ENCODE measurements around the gene MAMSTR. TPM values are rescaled to one million over a fixed set of nuclear protein-coding genes. Genes with fewer than 3 reads are reported as not detected.
"Not testable (repeated sequence)": the region's sequence is repeated elsewhere in the genome, so short reads cannot be mapped to it uniquely, and the experiment has no call there.

The MAMSTR gene
- total RNA-seq, 4 donors from 2014 or later: 0.99 to 2.9 (median 1.8) TPM

GRCh38 chr19:48722196-48722708 is 2.7 kb upstream of the MAMSTR start:
- peaks cover 40 to 51% (median 47%) of the 10 kb centered on the region in 4 donors for H3K4me1 ChIP-seq
- WGBS: 75% methylated on average over 8 of the region's 11 CpGs
- DNase-seq (ENCODE audit: extremely low spot score): no peak
- H3K27ac ChIP-seq (replicated peaks in 1 of 4): no peak overlapping the region
- H3K4me3 ChIP-seq: no peak overlapping the region
- no peaks in the 10 kb centered on the region for H3K27me3 ChIP-seq
- no peaks in the 10 kb centered on the region for H3K9me3 ChIP-seq
- peaks cover 0 to 45% (median 7%) of the 10 kb centered on the region in 4 donors for H3K36me3 ChIP-seq
- TF ChIP-seq POLR2A (IDR thresholded peaks at IDR 0.05; ENCODE audit: low read depth) (no peak), EP300 (IDR thresholded peaks at IDR 0.05) (no peak), POLR2AphosphoS5 (IDR thresholded peaks at IDR 0.05) (no peak)
- TF ChIP-seq, protein P1, sequence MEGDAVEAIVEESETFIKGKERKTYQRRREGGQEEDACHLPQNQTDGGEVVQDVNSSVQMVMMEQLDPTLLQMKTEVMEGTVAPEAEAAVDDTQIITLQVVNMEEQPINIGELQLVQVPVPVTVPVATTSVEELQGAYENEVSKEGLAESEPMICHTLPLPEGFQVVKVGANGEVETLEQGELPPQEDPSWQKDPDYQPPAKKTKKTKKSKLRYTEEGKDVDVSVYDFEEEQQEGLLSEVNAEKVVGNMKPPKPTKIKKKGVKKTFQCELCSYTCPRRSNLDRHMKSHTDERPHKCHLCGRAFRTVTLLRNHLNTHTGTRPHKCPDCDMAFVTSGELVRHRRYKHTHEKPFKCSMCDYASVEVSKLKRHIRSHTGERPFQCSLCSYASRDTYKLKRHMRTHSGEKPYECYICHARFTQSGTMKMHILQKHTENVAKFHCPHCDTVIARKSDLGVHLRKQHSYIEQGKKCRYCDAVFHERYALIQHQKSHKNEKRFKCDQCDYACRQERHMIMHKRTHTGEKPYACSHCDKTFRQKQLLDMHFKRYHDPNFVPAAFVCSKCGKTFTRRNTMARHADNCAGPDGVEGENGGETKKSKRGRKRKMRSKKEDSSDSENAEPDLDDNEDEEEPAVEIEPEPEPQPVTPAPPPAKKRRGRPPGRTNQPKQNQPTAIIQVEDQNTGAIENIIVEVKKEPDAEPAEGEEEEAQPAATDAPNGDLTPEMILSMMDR (IDR thresholded peaks at IDR 0.05): no peak
- intact Hi-C loops (cut with DNase I): no loop called here

DNA sequence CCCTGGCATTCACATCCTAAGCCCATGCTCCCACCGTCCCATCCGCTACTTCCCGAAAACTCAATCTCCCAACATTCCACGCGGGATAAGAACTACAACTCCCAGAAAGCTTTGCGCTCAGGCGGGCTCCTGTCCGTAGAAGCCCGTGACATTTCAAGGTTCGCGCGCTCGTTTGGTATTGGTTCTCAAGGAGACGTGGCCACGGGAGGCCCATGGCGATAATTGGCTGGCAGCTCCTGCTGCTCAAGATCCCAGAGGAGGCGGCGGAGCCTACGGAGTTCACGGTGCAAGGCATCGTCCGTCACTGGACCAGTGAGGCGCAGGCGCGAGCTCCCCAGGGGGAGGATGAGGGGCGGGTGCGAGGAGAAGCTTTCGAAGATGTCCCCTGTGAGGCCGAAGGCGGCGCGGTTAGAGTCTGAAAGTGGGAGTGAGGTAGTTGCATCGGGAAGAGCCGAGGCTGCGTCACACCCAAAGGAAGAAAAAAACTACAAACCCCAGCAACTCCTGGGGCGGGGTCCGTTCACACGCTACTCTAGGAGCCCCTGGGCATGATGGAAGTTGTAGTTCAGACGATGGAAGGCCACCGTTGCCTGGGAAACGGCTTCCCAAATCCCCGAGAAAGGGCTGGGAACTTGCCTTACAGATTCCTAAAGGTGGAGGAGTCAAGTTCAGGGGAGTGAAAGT is 1.2 kb upstream of the MAMSTR start:
- Histone ChIP-seq H3K4me1 (peaks cover 51 to 66% (median 62%) of the 10 kb centered on the region in 4 donors), H3K9me3 (no peaks in the 10 kb centered on the region), H3K27me3 (no peaks in the 10 kb centered on the region), H3K4me3 (peak overlapping the region; percentile 57 to 65 (median 60)), H3K27ac (replicated peaks in 1 of 4) (peak overlapping the region; percentile 87 to 94 (median 88)), H3K36me3 (peaks cover 0 to 31% (median 7%) of the 10 kb centered on the region in 4 donors)
- intact Hi-C loops (cut with DNase I): no loop called here
- peak; percentile 100 for DNase-seq (ENCODE audit: extremely low spot score)
- WGBS: 10% methylated on average over 31 of the region's 42 CpGs
- TF ChIP-seq POLR2A (IDR thresholded peaks at IDR 0.05; ENCODE audit: low read depth) (no peak), EP300 (IDR thresholded peaks at IDR 0.05) (no peak), POLR2AphosphoS5 (IDR thresholded peaks at IDR 0.05) (peak; percentile 58 to 83)

DNA sequence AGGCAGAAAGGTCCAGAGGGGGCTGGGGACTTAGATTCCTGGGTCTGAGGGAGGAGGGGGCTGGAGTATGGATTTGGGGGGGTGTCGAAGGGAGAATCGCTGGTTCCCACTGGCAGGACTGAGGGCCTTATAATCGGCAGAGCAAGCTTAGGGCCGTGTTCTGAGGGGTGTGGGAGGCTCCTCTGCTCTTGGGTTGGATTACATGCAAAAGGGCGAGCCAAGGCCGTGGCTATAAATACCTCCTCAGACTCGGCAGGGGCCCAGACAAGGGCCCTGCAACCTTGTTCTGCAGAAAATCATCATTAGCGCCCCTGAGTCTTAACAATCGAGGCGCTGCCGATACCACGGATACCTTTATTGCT is 707 bp upstream of the MAMSTR start:
- no peaks in the 10 kb centered on the region for H3K9me3 ChIP-seq
- WGBS: 18% methylated on average over 11 of the region's 12 CpGs
- H3K36me3 ChIP-seq: peaks cover 0 to 31% (median 7%) of the 10 kb centered on the region in 4 donors
- no peak for TF ChIP-seq POLR2A (IDR thresholded peaks at IDR 0.05; ENCODE audit: low read depth)
- TF ChIP-seq EP300 (IDR thresholded peaks at IDR 0.05): no peak
- TF ChIP-seq POLR2AphosphoS5 (IDR thresholded peaks at IDR 0.05): no peak
- TF ChIP-seq, protein P1 (IDR thresholded peaks at IDR 0.05): no peak
- peaks cover 55 to 69% (median 66%) of the 10 kb centered on the region in 4 donors for H3K4me1 ChIP-seq
- H3K27me3 ChIP-seq: no peaks in the 10 kb centered on the region
- peak overlapping the region; percentile 57 to 65 (median 60) for H3K4me3 ChIP-seq
- DNase-seq (ENCODE audit: extremely low spot score): no peak
- H3K27ac ChIP-seq (replicated peaks in 1 of 4): peak overlapping the region; percentile 87 to 94 (median 88)
- intact Hi-C loops (cut with DNase I): no loop called here

DNA sequence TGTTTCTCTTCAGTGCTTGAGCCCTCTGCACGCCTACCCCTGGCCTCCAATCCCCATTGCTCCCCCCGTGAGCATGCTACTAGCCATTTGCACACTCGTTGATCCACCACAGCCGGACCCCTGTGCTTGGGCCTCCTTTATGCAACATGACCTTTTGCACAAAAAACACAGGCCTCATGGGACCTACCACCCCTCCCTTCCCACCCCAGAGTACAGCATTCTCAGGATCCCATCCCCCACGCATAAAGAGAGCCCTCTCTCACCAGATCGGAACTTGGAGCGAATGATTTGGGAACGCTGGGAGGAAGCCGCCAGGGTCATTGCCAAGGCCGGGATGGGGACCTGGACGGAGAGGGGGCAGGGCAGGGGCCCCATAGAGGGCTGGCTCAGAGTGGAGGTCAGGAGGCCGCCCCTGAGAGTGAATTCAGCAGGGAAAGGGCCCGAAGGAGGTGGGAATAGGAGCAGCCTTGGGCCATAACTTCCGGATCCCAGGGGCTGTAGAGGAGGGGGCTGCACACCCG is 754 bp downstream of the MAMSTR start:
- no peak for TF ChIP-seq POLR2A (IDR thresholded peaks at IDR 0.05; ENCODE audit: low read depth)
- TF ChIP-seq, protein P1 (IDR thresholded peaks at IDR 0.05): no peak
- no peak for TF ChIP-seq EP300 (IDR thresholded peaks at IDR 0.05)
- no peak for TF ChIP-seq POLR2AphosphoS5 (IDR thresholded peaks at IDR 0.05)
- Histone ChIP-seq H3K9me3 (no peaks in the 10 kb centered on the region), H3K36me3 (peaks cover 0 to 25% (median 5%) of the 10 kb centered on the region in 4 donors), H3K27ac (replicated peaks in 1 of 4) (peak overlapping the region; percentile 87 to 94 (median 88)), H3K4me3 (no peak overlapping the region), H3K4me1 (peaks cover 52 to 64% (median 63%) of the 10 kb centered on the region in 4 donors), H3K27me3 (no peaks in the 10 kb centered on the region)
- WGBS: 54% methylated on average over 14 of the region's 15 CpGs
- intact Hi-C loops (cut with DNase I): no loop called here
- DNase-seq (ENCODE audit: extremely low spot score): no peak

DNA sequence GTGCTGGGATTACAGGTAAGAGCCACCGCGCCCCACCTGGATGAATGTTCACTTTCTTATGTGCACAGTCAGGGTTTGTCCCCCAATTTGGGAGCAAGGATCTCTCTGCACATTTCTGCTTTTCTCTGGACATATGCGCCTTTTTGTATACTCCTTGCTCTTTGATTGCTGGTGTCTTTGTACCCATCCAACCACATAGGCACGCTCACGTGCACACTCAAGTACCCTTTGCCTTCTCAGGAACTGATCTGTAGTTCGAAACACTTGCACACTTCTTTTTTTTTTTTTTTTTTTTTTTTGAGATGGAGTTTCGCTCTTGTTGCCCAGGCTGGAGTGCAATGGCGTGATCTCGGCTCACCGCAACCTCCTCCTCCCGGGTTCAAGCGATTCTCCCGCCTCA is 1.4 kb downstream of the MAMSTR start:
- H3K4me1 ChIP-seq: peaks cover 55 to 71% (median 69%) of the 10 kb centered on the region in 4 donors
- H3K27me3 ChIP-seq; H3K4me3 ChIP-seq; H3K9me3 ChIP-seq; DNase-seq (ENCODE audit: extremely low spot score); H3K27ac ChIP-seq (replicated peaks in 1 of 4); intact Hi-C loops (cut with DNase I): not testable (repeated sequence)
- peaks cover 0 to 20% (median 4%) of the 10 kb centered on the region in 4 donors for H3K36me3 ChIP-seq
- WGBS: 99% methylated on average over 13 of the region's 13 CpGs
